Measurements from ENCODE around the gene PDE10A.

Gene PDE10A

GRCh38 chr6:165458134-165458533, 204.9 kb downstream of the PDE10A start:
- no peak for DNase-seq

DNA sequence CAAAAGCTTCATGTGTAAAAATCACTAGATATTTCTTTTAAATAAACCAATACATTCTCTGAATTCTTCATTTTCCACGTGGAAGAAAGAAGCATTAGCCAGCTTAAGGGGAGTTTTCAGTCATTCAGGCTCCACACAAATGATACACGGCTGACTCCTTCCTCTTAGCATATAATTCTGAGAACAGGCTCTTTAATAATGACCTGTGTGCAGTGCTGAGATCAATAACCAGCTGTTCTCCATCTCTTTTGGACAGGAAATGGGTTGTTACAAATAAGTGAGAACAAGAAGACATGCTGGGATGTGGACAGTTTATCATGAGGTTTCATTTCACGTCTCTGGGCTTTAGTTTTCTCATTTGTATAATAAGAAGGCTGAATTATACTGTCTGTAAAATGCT, 206.8 kb downstream of the PDE10A start:
- DNase-seq = no peak

- DNase-seq = no peak
Observed at GRCh38 chr6:165455488-165455887, 207.6 kb downstream of the PDE10A start.

GRCh38 chr6:165453395-165453794, 209.6 kb downstream of the PDE10A start:
- DNase-seq = no peak

GRCh38 chr6:165451838-165452237, 211.2 kb downstream of the PDE10A start:
- no peak for DNase-seq

DNA sequence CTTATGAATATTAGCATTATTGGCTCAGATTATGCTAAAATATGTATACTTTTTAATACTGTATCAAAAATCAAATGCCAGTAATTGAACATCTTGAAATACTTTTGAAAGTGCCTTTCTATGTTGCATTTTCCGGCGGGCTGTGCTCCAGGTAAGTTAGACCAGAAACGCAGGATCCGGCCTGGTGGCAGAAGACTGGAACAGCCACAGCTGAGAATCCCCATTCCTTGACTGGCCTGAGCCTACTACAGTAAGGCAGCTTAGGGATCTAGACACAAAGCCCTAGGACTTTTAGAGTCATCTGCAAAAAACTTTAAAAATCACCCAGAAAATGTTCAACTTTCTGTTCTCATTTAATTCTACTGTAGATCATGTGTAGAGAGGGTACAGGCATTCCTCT, 214.8 kb downstream of the PDE10A start:
- DNase-seq = no peak

GRCh38 chr6:165447141-165447540, 215.9 kb downstream of the PDE10A start:
- no peak for DNase-seq

- no peak for DNase-seq
Observed at GRCh38 chr6:165446331-165446730, 216.7 kb downstream of the PDE10A start.

DNA sequence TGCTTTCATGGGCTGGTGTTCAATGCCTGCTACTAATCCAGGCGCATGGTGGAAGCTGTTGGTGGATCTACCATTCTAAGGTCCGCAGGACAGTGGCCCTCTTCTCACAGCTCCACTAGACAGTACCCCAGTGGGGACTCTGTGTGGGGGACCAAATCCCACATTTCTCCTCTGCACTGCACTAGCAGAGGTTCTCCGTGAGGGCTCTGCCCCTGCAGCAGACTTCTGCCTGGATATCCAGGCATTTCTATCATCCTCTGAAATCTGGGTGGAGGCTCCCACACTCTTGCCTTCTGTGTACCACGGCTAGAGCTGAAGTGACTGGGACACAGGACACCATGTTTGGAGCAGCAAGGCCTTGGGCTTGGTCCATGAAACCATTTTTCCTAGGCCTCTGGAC, 219.6 kb downstream of the PDE10A start:
- DNase-seq = no peak

DNA sequence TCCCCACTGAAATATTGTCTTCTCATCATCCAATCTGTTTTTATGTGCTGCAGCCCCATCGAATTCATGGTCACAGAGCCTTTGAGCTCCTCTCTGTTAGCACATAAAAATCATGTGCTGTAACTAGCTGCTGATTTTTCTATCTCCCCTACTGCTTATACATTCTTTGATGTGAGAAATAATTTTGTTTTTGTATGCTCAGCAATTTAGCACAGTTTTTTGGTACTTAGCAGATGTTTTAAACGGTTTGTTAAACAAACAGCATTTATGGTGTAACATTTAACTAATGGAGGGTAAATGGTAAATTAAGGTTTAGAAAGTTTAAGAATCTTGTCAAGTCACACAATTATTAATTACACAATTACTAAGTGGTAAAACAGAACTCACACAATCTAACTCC, 221.9 kb downstream of the PDE10A start:
- DNase-seq = no peak

DNA sequence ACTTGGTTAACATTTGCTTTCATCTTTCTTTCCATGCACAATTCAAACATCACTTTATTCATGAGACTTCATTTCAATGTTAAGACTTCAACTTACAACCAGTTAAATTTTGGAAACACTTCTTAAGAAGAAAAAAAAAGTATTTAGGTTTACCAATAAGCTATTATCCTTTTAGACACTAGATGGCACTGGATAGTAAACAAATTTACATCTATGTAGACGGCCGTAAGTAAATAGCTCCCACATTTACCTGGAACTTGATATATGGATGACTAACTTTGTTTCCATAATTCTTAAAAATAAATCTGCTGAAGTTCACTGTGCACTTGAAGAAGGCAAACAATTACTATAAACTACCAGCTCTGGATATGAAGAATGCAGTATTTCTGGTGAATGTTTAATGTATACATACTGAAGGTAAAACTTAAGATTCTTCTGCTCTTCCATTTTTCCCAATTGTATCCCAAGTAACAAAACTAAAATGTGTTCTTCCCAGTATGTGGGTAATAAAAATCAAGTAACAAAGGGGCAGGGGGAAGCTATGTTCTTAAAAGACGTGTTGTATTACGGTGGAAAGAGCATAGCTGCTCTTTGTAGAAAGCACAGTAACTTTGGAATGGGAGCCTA, 223.0 kb downstream of the PDE10A start:
- no peak for DNase-seq

- no peak for DNase-seq
Observed at GRCh38 chr6:165426892-165427291, 236.1 kb downstream of the PDE10A start.

DNA sequence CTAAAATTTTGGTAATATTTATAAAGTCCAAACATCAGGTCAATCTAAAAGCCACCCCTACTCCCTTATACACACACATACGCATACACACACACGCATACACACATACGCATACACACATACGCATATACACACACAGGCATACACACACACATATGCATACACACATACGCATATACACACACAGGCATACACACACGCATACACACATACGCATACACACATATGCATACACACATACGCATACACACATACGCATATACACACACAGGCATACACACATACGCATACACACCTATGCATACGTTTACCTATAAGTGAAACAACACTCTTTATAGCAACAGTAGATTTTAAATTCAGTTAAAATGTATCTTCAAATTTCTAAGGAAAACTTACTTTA, 240.8 kb downstream of the PDE10A start:
- DNase-seq = no peak

GRCh38 chr6:165417278-165417865, 245.7 kb downstream of the PDE10A start:
- no peak for DNase-seq

GRCh38 chr6:165404697-165405096, 258.3 kb downstream of the PDE10A start:
- no peak for DNase-seq

- DNase-seq = no peak
Observed at GRCh38 chr6:165404296-165404695, 258.7 kb downstream of the PDE10A start.

GRCh38 chr6:165403006-165403595, 259.9 kb downstream of the PDE10A start:
- DNase-seq = no peak

DNA sequence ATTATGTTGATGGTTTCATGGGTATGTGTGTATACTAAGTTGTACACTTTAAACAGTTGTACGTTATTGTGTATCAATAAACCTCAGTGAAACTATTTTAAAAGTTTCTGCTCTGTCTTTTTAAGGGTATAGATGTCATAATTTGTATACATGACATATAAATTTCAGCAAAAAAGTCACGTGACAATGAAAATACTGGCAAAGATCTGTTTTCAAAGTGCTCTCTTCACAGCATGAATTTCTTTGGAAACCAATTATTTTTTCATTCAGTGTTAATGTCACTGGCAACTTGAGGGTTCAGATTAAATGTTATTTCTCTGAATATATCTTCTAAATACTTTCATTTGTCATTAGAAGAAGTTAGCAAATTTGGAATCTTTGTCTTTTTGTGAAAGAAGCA, 261.9 kb downstream of the PDE10A start:
- DNase-seq = no peak

GRCh38 chr6:165390475-165390874, 272.6 kb downstream of the PDE10A start:
- no peak for DNase-seq

DNA sequence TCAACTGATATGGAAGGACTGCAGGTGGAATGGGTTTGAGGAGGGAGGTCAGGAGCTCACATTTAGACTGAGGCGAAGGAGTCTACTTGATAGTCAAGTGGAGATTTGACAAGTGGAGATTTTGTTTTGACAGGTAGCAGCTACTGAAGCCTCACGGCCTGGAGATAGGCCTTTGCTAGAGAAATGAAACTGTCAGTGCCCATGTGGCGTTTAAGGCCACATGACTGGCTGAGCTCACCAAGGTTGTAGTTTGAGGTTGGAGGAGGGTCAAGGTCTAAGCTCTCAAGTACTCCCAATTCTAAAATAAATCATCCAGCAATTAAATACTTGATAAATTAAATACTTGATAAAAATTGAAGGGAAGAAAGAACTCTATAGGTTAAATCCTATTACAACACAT, 273.5 kb downstream of the PDE10A start:
- DNase-seq = no peak

GRCh38 chr6:165383323-165383722, 279.7 kb downstream of the PDE10A start:
- DNase-seq = no peak

DNA sequence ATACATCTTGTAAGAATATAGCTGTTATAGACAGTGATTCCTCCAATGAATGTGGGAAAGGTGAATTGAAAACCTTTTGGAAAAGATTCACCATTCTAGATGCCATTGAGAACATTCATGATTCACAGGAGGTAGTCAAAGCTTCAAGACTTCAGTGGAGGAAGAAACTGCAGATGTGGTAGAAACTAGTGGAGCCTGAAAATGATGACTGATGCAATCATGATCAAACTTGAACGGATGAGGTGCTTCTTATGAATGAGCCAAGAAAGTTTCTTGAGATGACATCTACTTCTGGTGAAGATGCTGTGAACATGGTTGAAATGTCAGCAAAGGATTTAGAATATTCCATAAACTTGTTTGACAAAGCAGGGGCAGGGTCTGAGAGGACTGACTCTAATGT, 286.9 kb downstream of the PDE10A start:
- no peak for DNase-seq

DNA sequence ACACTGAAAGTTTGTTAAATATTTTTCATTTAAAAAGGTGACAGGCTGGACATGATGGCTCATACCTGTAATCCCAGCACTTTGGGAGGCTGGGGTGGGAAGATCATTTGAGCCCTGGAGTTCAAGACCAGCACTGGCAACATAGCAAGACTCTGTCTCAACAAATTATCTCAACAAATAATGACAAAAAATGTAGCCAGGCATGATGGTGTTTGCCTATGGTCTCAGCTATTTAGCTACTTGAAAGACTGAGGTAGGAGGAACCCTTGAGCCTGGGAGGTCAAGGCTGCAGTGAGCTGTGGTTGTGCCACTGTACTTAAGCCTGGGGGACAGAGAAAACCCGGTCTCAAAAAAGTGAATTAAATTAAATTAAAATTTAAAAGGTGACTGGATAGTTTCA, 297.7 kb downstream of the PDE10A start:
- DNase-seq = no peak

DNA sequence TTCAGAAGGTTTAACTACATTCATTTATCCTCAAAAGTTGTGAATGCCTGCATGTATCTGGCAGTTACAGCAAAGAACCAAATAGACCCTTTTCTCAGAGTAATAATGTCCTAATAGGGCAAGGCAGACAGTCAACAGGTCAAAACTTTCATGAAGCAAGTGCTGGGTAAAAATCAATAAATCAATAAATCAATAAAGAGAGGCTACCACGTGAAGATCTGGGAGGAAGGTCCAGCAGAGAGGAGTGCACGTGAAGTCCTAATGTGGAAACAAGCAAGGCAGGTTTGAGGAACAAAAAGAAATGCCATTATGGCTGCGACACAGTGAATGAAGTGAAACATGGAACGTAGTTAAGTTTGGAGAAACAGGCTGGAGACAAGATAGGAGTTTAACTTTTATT, 317.3 kb downstream of the PDE10A start:
- no peak for DNase-seq

GRCh38 chr6:165340532-165340931, 322.5 kb downstream of the PDE10A start:
- no peak for DNase-seq

Measured in activated CD8-positive, alpha-beta memory T cell treated with anti-CD3 and anti-CD28 coated beads, Interleukin-2, amount 50 U/mL, for 48 hours (primary cell).